ENCODE results near the gene VAV2.

Gene VAV2

GRCh38 chr9:133806623-133807010, 185.5 kb downstream of the VAV2 start:
- no peak for TF ChIP-seq RAD21 (IDR thresholded peaks at IDR 0.05; ENCODE audit: low read depth)
- no peak for TF ChIP-seq FOXM1 (IDR thresholded peaks at IDR 0.05; ENCODE audit: borderline replicate concordance, low read depth)

GRCh38 chr9:133805876-133806622, 186.1 kb downstream of the VAV2 start:
- TF ChIP-seq FOXM1 (IDR thresholded peaks at IDR 0.05; ENCODE audit: borderline replicate concordance, low read depth) = no peak
- no peak for TF ChIP-seq REST (IDR thresholded peaks at IDR 0.05; ENCODE audit: low read depth)
- TF ChIP-seq EP300 (IDR thresholded peaks at IDR 0.05; ENCODE audit: borderline replicate concordance) = no peak
- TF ChIP-seq TAF1 (IDR thresholded peaks at IDR 0.05; ENCODE audit: low read depth) = no peak
- no peak for TF ChIP-seq NFIC (IDR thresholded peaks at IDR 0.05)
- no peak for TF ChIP-seq YY1 (IDR thresholded peaks at IDR 0.05; ENCODE audit: low read depth)
- TF ChIP-seq CREB1 (IDR thresholded peaks at IDR 0.05; ENCODE audit: low read depth) = no peak
- TF ChIP-seq EGR1 (IDR thresholded peaks at IDR 0.05) = no peak
- no peak for TF ChIP-seq ZBTB7A (IDR thresholded peaks at IDR 0.05; ENCODE audit: low read depth)
- no peak for TF ChIP-seq TEAD4 (IDR thresholded peaks at IDR 0.05)
- no peak for TF ChIP-seq CEBPB (IDR thresholded peaks at IDR 0.05)
- no peak for TF ChIP-seq TCF12 (IDR thresholded peaks at IDR 0.05; ENCODE audit: low read depth)
- TF ChIP-seq MAX (IDR thresholded peaks at IDR 0.05) = no peak
- TF ChIP-seq RAD21 (IDR thresholded peaks at IDR 0.05; ENCODE audit: low read depth) = no peak
- TF ChIP-seq USF1 (IDR thresholded peaks at IDR 0.05) = no peak

GRCh38 chr9:133804199-133804598, 187.9 kb downstream of the VAV2 start:
- TF ChIP-seq FOXM1 (IDR thresholded peaks at IDR 0.05; ENCODE audit: borderline replicate concordance, low read depth) = no peak
- TF ChIP-seq NFIC (IDR thresholded peaks at IDR 0.05) = no peak
- no peak for TF ChIP-seq TEAD4 (IDR thresholded peaks at IDR 0.05)
- TF ChIP-seq MAX (IDR thresholded peaks at IDR 0.05) = no peak
- TF ChIP-seq CREB1 (IDR thresholded peaks at IDR 0.05; ENCODE audit: low read depth) = no peak
- TF ChIP-seq EGR1 (IDR thresholded peaks at IDR 0.05) = no peak
- no peak for TF ChIP-seq YY1 (IDR thresholded peaks at IDR 0.05; ENCODE audit: low read depth)
- no peak for TF ChIP-seq TAF1 (IDR thresholded peaks at IDR 0.05; ENCODE audit: low read depth)
- TF ChIP-seq REST (IDR thresholded peaks at IDR 0.05; ENCODE audit: low read depth) = no peak
- TF ChIP-seq USF1 (IDR thresholded peaks at IDR 0.05) = no peak
- TF ChIP-seq TCF12 (IDR thresholded peaks at IDR 0.05; ENCODE audit: low read depth) = no peak
- no peak for TF ChIP-seq CEBPB (IDR thresholded peaks at IDR 0.05)
- no peak for TF ChIP-seq RAD21 (IDR thresholded peaks at IDR 0.05; ENCODE audit: low read depth)
- no peak for TF ChIP-seq EP300 (IDR thresholded peaks at IDR 0.05; ENCODE audit: borderline replicate concordance)
- no peak for TF ChIP-seq ZBTB7A (IDR thresholded peaks at IDR 0.05; ENCODE audit: low read depth)

- TF ChIP-seq EP300 (IDR thresholded peaks at IDR 0.05; ENCODE audit: borderline replicate concordance) (no peak), RAD21 (IDR thresholded peaks at IDR 0.05; ENCODE audit: low read depth) (no peak), MAX (IDR thresholded peaks at IDR 0.05) (no peak), REST (IDR thresholded peaks at IDR 0.05; ENCODE audit: low read depth) (no peak)
These were observed 188.4 kb downstream of the VAV2 start for GRCh38 chr9:133803745-133804144.
